HG03066 (cell line): ENCODE measurements around the gene REPIN1.

ENCODE experiments used
- ATAC-seq: cut with Tn5 transposase; IDR thresholded peaks from one replicate; pipeline ENCODE4 v1.9.1; 2021; ENCODE audit warnings: low read depth; ENCODE audit not compliant: unreplicated experiment

REPIN1 gene

DNA sequence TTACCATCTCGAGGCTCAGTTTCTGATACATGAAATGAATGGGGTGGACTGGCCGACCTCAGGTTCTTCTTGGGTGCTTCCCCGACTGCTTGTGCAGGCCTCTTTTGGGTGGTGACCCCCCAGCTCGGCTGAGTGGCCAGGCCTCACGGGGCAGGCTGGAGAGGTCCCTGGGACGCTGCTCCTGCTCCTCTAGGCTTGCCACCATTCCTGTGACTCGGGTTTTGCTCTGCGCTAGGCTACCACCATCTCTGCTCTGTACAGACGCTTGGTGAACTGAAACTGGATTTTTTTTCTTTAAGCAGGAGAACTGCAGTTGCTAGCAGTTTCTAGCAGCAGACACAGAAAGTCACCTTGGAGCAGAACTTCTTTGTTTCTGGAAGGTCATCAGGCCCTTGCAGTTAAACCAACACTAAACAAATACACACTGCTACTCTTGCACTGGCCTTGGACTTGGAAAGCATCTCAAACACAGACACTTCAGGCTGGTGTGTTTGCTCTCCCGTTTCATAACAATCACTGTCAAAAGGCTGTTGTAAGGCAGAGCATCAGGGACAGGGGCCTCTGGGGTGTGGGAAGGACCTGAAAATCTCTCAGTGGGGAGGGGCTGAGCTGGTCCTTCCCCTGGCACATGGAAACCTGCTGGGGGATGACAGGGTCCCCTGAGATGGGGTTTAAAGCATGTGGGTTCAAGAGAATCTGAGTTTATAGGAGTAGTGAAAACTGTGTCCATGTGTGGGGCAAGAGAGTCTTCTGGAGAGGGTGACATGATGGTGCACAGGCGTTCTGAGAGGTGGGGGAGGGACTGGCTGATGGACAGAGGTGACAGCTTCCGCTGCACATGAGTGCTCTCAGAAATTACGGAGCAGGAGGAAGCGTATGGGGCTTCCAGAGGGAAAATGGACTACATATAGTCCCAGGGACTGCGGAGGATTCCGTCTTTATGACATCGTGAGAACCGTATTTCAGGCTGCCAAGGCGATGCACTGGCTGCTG lies 46.8 kb downstream of the REPIN1 start:
- no peak for ATAC-seq

DNA sequence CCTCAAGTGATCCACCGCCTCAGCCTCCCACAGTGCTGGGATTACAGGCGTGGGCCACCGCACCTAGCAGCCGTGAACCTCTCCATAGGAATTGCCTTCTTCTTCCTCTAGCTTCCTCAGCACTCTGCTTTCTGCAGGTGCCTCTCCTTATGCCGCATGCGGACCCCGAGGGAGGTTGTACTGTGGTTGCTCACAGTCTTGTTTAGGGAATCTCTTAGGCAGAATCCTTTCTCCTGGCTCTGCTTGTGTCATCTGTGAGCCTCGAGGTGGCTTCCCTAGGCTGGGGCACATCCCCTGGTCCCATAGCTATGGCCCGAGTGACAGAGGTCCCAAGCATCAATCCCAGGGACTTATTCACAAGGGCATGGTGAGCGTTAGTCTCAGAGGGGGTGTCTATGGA lies 48.6 kb downstream of the REPIN1 start:
- no peak for ATAC-seq

DNA sequence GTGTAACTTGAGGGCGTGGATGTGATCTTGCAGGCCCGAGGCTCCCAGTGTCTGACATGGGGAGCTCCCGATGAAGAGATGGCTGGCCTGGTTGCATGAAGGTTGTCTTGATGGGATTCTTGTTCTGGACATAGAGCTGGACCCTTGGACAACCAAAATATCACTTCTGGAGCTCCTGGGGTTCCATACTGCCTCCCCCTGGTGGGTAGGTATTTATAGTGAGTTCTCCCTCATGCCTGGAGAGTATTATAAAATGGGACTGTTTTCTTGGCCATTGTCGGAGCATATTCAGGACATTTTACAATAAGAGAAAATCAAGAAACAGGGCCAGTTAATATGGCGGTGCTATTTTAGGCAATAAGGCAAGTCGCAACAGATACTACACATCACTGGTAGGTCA lies 49.2 kb downstream of the REPIN1 start:
- no peak for ATAC-seq

DNA sequence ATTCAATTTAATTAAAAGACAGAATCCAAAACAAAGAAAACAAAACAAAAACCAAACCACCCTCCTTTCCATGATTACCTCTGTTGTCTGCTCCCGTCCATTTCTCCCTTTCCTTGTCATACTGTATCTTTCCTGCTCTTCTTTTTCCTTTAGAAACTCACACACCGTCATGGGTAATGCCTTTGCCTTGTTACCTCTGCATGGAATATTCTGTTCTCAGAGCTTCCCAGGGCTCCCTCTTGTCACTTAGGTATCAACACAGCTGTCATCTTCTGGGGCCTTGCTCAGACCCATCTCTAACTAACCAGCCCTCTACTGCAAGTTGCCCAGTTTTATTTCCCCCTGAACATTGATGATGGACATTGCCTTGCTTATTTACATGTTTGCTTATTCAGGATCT lies 51.6 kb downstream of the REPIN1 start:
- ATAC-seq: no peak

DNA sequence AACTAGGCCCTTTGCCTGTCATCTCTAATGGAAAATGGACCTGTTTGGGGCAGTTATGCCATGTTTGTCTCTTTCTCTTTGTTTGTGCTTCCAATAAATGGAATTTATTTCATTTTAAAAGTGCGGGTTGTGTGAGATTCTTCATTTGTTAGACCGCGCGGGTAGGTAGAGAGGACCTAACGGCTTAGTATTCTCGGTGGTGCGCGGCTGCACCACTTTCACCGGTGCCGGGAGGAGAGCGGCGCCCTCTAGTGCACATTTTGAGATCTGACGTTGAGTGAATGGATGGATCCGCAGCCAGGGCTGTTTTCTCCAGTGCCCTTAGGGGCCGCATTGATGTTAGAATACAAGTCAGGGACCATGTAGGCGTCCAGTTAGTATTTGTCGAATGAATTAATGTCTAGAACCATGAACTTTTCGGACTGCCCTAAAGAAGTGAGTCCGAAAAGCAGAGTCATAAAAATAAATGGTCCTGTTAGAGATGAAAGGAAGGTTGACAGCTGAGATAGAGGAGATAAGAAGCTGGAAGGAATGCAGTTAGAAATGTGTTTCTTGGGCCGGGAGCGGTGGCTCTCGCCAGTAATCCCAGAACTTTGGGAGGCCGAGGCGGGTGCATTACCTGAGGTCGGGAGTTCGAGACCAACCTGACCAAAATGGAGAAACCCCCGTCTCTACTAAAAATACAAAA lies 52.5 kb downstream of the REPIN1 start:
- peak; percentile 96 for ATAC-seq

DNA sequence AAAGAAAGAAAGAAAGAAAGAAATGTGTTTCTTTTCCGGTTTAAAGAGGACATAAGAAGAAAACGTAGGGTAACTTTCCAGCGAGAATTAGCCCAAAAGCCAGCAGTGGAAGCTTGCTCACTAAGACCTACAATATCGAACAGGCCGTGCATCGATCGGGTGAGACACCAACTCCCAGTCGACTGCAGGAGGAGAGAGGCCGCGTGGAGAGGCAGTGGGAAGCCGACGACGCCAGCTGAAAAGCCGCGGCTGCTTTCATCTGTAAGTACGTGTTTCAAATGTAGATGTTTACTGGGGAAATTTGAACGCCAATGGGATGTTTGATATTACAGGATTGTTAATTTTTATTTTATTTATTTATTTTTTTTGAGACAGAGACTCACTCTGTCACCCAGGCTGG lies 53.2 kb downstream of the REPIN1 start:
- no peak for ATAC-seq
